ENCODE data around the gene GHITM. TPM values are rescaled to one million over a fixed set of nuclear protein-coding genes. Genes with fewer than 3 reads are reported as not detected.

Gene GHITM
- total RNA-seq, 4 donors from 2014 or later, result 145 to 161 (median 154) TPM

GRCh38 chr10:84202349-84202748, 63.0 kb downstream of the GHITM start:
- no peaks in the 10 kb centered on the region for H3K9me3 ChIP-seq
- no peaks in the 10 kb centered on the region for H3K36me3 ChIP-seq
- no peak for DNase-seq (ENCODE audit: extremely low spot score)
- peaks cover 0 to 53% (median 0%) of the 10 kb centered on the region in 4 donors for H3K27me3 ChIP-seq
- no peak overlapping the region for H3K27ac ChIP-seq (replicated peaks in 1 of 4)
- intact Hi-C loops (cut with DNase I), result no loop called here
- TF ChIP-seq CTCF (IDR thresholded peaks at IDR 0.05) (no peak), POLR2AphosphoS5 (IDR thresholded peaks at IDR 0.05) (no peak), POLR2A (IDR thresholded peaks at IDR 0.05; ENCODE audit: low read depth) (no peak), EP300 (IDR thresholded peaks at IDR 0.05) (no peak)
- 93% methylated on average over 5 of the region's 5 CpGs for WGBS
- no peak overlapping the region for H3K4me3 ChIP-seq
- H3K4me1 ChIP-seq, result no peaks in the 10 kb centered on the region

Other genes starting within 250 kb of the GHITM start
- gene GPR15LG, start 34.3 kb downstream of the GHITM start, total RNA-seq, result not detected
- under 1 TPM in 3 of 4 donors, not detected in 1; under 0.01 to 0.17 (median 0.06) TPM for gene CDHR1, start 55.0 kb downstream of the GHITM start, total RNA-seq
- gene LRIT2, start 86.0 kb downstream of the GHITM start, total RNA-seq, result under 1 TPM in 1 of 4 donors, not detected in 3; 0.19 TPM
- not detected for gene LRIT1, start 102.0 kb downstream of the GHITM start, total RNA-seq
- gene RGR, start 105.5 kb downstream of the GHITM start, total RNA-seq, result 1 to 10 TPM in 2 of 4 donors, under 1 TPM in 1, not detected in 1; 0.33 to 2.5 (median 1.4) TPM
- gene CCSER2, start 189.1 kb downstream of the GHITM start, total RNA-seq, result 10 to 100 TPM; 60.5 to 80.6 (median 63.1) TPM

Data from esophagus muscularis mucosa (tissue), 4 donors.